SK-N-SH treated with all-trans-retinoic acid at 6 μM for 48 hours (cell line): Measurements from ENCODE around the gene LRMDA.

Experiments
- ARNTL ChIP-seq: fragments of 450-650 bp; formaldehyde crosslinking; IDR thresholded peaks from 2 replicates; pipeline ENCODE4 v1.5.0; 2020; ENCODE audit warnings: low read depth, mild to moderate bottlenecking, moderate library complexity, borderline replicate concordance
- BACH2 ChIP-seq: fragments of 250-450 bp; sonication (Bioruptor Pico); IDR thresholded peaks from 2 replicates; pipeline ENCODE4 v1.9.0; 2021; ENCODE audit warnings: mild to moderate bottlenecking, borderline replicate concordance
- ESRRG ChIP-seq: fragments of 250-450 bp; sonication (Bioruptor Pico); IDR thresholded peaks from 2 replicates; pipeline ENCODE4 v1.6.1; 2021; ENCODE audit warnings: mild to moderate bottlenecking
- OSR1 ChIP-seq: fragments of 250-450 bp; sonication (Bioruptor Pico); IDR thresholded peaks from 2 replicates; pipeline ENCODE4 v1.8.0; 2022; ENCODE audit warnings: moderate library complexity, mild to moderate bottlenecking, inconsistent platforms
- RARB ChIP-seq: fragments of 250-450 bp; sonication (Bioruptor Pico); IDR thresholded peaks from 2 replicates; pipeline ENCODE4 v1.8.0; 2021; ENCODE audit warnings: mild to moderate bottlenecking, moderate library complexity
- ZC3H10 ChIP-seq: fragments of 250-450 bp; sonication (Bioruptor Pico); IDR thresholded peaks from 2 replicates; pipeline ENCODE4 v1.5.1; 2021; ENCODE audit warnings: mild to moderate bottlenecking, moderate library complexity

GRCh38 chr10:76052682-76053503 is 621.5 kb downstream of the LRMDA start:
- TF ChIP-seq ZC3H10 (CRISPR knock-in tag) = no peak
- TF ChIP-seq ESRRG = no peak
- TF ChIP-seq OSR1 (CRISPR knock-in tag) = no peak
- no peak for TF ChIP-seq BACH2 (CRISPR knock-in tag)
- TF ChIP-seq ARNTL (CRISPR knock-in tag) = no peak
- TF ChIP-seq RARB (CRISPR knock-in tag) = no peak
